Stimulated activated naive CD4-positive, alpha-beta T cell treated with Interleukin-2 at 50 U/mL for 16 hours (primary cell): ENCODE results near the gene SORCS2.

Experiments used
- DNase-seq: peaks from one replicate; lab custom pipeline; 2025; lab: John Stamatoyannopoulos, UW

Gene SORCS2

DNA sequence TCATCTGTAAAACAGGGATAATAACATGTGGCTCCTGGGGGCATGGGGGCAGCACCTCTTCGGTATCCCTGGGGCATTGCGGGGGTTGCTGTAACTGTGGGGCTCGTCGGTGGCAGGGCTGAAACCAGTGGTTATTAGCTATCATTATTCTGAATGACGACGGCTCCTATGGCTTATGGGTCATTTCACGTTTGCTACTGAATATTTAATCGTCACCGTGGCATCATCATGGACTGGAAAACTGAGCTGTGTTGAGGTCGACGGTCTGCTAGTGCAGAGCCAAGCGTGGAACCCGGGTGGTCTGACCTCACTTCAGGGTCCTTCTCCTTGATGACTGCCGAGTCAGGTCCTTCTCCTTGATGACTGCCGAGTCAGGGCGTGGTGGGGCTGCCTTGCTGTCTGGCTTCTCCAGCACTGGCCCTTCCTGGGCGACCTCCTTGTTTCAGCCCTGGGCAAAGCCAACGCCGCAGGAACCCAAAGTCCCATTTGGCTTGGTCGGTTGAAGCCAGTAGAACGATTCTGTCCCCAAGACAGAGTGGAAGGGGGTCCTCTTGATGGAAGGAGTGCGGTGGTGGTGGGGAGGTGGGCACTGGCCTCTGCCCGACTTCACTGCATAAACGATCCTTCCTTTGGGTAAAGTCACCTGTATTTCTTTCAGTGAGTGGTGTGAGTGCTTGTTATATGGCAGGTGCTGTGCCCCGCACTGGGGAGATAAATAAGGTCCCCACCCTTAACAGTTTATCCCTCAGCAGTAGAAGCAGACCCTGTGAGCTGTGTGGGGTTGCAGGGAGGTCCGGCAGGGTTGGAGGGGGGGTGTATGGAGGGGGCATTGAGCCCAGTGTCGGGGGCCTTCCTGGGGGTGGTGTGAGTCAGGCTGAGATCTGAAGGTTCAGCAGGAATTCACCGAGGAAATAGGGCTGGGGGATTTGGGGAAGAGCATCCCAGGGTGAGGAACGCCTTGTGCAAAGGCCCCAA is 201.6 kb downstream of the SORCS2 start:
- DNase-seq = no peak

DNA sequence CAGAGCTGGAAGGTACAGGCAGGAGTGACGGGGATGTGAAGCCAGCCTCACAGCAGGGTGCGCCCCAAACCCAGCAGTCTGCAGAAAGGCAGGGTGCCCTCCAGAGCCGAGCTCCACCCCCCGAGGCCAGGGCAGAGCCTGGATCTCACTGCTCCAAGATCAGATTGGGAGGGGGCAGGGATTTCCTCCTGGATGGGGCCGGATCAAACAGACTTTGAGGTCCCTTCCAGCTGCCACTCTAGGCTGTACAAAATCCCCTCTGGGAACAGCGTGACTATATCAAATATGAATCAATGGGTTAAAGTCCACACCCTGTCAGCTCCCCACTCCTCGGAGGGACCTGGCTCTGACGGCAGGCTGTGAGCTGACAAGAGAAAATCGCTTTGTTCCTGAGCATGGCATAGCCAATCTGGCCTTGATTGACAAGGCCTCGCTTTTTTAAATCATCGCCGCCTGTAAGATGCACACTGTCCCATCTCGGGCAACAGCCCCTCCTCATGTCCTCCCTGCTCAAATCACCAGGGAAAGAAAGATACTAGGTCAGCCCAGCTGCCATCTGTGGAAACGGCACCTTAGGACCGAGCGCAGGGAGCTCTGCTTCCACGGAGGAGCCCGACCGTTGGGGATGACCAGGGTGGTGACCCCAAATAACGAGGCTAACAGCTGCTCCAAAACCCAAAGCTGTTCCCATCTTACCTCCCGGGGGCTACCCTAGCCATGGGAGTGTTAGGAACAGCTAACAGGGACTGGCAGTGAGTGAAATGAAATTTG is 202.5 kb downstream of the SORCS2 start:
- DNase-seq = no peak

GRCh38 chr4:7395645-7396044 is 203.3 kb downstream of the SORCS2 start:
- DNase-seq = no peak

- no peak for DNase-seq
Measured at GRCh38 chr4:7396186-7396910, 204.0 kb downstream of the SORCS2 start.

- no peak for DNase-seq
Measured at GRCh38 chr4:7397206-7398103, 205.1 kb downstream of the SORCS2 start.

DNA sequence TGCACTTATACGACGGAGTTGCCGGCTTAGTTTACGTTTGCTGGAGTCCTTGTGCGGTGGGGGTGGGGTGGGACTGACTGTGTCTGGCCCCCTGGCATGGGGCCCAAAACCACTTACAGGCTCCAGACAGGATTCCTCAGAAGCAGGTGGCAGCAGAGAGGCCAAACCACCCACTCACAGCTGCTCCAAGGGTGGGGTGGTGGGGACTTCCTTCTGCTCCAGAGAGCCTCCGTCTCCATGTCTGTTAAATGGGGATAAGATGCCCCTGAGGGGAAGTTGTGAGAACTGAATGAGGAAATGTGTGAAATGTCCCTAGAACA is 205.7 kb downstream of the SORCS2 start:
- no peak for DNase-seq

DNA sequence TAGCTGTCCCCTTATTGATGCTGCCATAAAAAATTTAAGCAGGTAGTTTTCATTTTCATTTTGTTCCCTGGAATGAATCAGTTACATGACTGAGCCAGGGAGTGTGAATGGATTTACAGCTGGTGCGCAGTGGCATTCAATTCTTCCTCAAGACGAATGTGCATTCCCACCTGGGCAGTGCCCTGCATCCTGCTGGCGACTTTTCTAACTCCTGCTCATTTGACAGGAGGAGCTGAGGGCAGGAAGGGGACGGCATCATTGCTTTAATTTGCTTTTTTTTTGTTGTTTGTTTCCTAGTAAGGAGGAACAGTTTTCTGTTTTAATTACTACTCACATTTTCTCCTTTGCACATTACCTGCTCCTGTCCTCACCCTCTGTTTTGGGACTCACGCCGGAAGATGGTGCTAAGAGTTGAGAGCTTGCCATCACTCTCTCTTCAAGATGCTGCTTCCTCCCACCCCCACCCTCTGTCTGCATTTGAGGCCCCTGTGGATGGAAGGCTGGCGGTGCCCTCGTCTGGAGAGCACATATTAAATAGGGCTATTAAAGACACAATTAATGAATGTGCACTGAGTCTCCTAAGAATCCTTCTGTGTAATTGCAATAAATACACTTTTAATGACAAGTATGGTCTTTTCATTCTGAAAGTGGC is 206.6 kb downstream of the SORCS2 start:
- DNase-seq = no peak

DNA sequence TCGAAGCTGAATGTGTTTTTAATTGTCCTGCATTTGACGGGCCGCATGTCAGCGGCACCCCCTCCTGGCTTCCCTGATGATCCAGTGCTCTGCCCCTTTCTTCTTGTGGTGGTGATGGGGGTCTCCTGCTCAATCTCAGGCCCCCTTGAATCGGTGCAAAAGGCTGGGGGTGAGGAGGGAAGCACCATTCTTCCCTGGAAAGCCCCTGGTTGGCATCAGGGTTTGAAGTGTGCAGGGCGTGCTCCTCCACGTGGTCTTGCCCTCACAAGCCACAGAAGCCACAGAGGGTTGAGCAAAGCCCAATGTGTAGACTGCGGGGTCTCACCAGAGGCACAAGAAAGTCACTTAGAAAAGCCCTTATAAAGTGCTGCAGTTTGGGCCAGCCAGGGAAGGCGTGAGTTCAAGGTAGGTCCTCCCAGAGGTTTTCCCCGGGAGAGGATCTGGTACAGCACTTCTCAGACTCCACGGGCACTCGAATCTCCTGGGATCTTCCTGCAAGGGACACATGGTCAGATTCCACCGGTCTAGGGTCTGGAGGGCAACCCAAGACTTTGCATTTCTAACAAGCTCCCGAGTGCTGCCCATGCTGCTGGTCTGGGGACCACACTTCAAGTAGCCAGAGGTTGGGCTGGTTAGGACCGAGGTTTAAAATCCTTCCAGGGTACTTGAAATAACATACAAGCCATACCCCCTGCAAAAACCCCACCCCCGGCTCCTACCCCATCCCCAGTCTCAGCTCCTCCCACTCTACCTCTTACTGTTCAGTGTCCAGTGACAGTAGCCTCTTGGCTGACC is 207.3 kb downstream of the SORCS2 start:
- DNase-seq = no peak

GRCh38 chr4:7400671-7401298 is 208.4 kb downstream of the SORCS2 start:
- no peak for DNase-seq

GRCh38 chr4:7402526-7402925 is 210.2 kb downstream of the SORCS2 start:
- DNase-seq = no peak

DNA sequence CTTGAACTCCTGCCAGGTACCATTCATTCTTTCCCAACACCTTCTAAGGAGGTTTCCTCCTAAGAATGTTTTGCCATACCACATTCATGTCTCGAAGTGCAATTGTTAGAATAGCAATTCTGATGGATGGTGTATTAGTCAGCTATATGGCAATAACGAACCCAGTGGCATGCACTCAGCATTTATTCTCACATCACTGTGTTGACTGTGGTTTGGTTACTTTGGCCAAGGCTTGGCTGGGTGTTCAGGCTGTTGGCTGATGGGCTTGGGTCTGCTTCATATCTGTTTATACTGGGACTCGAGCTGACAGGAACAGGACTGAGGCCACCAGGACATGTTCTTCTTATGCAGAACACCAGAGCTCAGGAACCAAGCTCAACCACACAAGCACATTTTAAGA is 210.7 kb downstream of the SORCS2 start:
- DNase-seq = no peak

DNA sequence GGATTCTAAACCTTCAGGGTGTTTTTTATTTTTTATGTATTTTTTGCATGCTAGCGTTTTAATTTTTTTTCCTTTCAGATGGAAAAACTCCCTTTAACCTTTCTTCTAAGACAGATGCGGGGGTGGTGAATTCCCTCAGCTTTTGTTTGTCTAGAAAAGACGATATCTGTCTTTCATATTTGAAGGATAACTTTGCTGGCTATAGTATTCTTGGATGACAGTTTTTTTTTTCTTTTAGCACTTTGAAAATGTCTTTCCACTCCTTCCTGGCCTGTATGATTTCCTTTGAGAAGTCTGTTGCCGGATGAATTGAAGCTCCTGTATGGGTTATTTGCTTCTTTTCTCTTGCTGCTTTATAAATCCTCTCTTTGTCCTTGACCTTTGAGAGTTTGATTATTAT is 215.8 kb downstream of the SORCS2 start:
- no peak for DNase-seq

GRCh38 chr4:7410446-7410845 is 218.1 kb downstream of the SORCS2 start:
- no peak for DNase-seq

- DNase-seq = no peak
Measured at GRCh38 chr4:7411491-7411890, 219.2 kb downstream of the SORCS2 start.

DNA sequence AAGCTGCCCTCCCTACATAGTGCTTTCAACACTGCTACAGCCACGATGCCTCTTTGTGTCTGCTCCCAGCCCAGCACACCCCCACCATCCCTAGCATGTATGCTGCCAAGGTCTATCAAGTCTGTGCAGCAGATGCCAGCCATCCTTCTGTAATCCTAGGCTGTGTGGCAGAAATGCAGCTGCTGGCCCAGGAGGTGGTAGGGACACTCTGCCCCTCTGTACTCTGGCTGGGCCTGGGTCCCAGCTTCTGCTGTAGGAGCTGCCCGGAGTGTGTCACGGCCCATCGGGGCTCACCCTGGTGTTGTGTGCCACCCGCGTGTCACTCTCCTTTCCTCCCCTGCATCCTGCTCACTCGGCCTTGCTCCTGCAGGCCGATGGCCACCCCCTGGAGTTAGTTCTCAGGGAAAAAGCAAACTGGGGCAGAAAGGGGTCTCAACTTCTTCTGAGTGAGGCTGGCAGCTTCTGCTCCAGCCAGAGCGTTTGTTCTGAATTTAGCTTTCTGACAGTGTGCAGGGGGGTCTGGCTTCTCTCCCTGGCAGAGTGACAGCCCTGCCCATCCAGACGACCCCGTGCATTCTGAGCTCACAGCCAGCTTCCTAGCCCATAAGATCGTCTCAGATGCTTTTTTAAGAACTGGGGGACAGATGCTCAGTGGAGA is 219.7 kb downstream of the SORCS2 start:
- no peak for DNase-seq

DNA sequence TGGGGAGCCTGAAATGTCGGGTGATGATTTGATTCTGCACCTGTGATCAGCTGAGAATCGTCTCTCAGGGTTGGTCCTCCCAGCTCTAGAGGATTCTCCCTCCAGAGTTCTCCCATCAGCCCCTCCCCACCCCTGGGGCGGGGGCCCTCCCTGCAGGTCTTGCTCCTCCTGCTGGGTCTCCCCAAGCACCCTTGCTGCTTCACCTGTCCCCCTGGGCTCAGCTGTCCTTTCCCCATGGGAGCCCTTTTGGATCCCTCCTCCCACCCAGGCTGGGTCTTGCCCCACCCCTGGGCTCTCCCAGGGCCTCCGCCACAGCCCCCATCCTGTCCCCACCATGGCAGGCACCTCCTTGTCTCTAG is 220.2 kb downstream of the SORCS2 start:
- no peak for DNase-seq

DNA sequence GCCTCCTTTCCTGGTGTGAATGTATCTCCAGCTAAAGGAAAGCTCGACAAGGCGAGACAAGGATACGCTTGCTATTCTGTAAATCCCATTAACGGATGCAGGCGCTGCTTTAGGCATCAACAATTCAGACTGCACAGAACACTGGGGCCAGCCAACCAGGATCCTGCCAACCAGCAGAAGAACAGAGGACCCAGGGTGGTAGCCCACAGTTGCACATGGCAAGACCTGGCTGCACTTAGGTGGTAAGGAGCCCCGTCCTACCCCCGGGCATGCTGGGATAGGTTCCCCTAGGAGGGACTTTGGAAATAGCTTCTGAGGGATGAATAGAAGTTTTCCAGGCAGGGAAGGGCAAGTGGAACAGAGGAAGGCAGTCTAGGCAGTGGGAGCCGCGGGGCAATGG is 221.7 kb downstream of the SORCS2 start:
- no peak for DNase-seq

- no peak for DNase-seq
Measured at GRCh38 chr4:7414736-7415510, 222.6 kb downstream of the SORCS2 start.
